GM12875 (cell line): ENCODE measurements around the gene XIRP1.

Experiments used
- H3K4me3 ChIP-seq: one replicate; pipeline ENCODE4 v1.5.1; 2011; ENCODE audit warnings: low read depth, low read length, control low read depth
- TF ChIP-seq, protein P1 (sequence below): IDR thresholded peaks from 2 replicates; pipeline ENCODE4 v1.5.1; 2011; ENCODE audit warnings: low read depth, mild to moderate bottlenecking, control low read depth, inconsistent platforms, low read length, moderate library complexity, borderline replicate concordance; ENCODE audit not compliant: insufficient read depth

Gene XIRP1

DNA sequence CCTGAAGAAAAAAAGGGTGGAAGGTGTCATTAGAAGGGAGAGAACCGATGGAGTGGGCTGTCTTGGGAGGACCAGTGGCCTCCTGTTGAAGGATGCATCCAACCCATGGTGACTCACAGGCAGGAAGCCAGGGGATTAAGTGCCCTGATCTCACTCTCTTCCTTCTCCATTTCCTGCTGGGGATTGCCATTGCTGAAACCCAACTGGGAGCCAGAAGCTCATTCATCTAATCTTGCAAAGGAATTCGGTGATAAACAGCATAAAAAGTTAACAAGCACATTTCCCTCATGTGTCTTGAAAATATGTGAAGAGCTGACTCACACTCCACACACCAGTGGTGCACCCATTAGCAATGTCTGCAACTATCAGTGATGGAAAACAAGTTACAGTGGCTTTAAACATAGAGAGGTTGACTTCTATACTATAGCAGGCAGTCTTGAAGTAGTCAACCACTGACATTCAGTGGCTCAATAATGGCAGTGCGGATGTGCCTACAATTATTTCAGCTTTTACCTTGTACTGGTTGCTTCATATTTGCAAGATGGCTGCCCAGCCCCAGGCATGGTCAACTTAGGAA, 26.2 kb downstream of the XIRP1 start:
- no peak overlapping the region for H3K4me3 ChIP-seq
- TF ChIP-seq, protein P1, sequence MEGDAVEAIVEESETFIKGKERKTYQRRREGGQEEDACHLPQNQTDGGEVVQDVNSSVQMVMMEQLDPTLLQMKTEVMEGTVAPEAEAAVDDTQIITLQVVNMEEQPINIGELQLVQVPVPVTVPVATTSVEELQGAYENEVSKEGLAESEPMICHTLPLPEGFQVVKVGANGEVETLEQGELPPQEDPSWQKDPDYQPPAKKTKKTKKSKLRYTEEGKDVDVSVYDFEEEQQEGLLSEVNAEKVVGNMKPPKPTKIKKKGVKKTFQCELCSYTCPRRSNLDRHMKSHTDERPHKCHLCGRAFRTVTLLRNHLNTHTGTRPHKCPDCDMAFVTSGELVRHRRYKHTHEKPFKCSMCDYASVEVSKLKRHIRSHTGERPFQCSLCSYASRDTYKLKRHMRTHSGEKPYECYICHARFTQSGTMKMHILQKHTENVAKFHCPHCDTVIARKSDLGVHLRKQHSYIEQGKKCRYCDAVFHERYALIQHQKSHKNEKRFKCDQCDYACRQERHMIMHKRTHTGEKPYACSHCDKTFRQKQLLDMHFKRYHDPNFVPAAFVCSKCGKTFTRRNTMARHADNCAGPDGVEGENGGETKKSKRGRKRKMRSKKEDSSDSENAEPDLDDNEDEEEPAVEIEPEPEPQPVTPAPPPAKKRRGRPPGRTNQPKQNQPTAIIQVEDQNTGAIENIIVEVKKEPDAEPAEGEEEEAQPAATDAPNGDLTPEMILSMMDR: no peak

DNA sequence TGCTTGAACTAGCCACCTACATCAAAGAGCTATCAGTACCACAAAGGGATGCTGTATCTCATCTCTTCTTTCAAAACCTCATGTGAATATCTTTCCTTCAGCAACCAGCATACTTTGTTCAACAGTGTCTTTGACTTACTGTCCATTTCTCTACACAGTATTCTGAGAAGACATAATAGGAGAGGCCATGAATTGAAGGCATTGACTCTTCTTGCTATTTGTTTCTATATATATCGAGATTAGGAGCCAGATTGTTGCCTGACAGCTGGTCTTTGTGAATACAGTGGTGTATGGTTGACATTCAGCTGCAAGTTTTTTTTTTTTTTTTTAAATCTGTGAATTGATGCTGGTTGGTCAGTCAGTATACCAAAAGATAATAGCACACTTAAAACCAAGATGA, 26.9 kb downstream of the XIRP1 start:
- TF ChIP-seq, protein P1: no peak

DNA sequence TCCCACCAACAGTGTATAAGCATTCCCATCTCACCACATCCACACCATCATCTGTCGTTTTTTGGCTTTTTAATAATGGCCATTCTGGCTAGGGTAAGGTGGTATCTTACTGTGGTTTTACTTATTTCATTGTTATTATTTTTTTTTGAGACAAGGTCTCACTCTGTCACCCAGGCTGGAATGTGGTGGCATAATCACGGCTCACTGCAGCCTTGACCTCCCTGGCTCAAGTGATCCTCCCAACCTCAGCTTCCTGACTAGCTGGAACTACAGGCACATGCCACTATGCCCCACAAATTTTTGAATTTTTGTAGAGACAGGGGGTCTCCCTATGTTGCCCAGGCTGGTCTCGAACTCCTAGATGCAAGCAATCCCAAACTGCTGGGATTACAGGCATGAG, 28.0 kb downstream of the XIRP1 start:
- no peak overlapping the region for H3K4me3 ChIP-seq
- TF ChIP-seq, protein P1: no peak

More for the DNA sequence above, 26.9 kb downstream of the XIRP1 start:
- H3K4me3 ChIP-seq: no peak overlapping the region

DNA sequence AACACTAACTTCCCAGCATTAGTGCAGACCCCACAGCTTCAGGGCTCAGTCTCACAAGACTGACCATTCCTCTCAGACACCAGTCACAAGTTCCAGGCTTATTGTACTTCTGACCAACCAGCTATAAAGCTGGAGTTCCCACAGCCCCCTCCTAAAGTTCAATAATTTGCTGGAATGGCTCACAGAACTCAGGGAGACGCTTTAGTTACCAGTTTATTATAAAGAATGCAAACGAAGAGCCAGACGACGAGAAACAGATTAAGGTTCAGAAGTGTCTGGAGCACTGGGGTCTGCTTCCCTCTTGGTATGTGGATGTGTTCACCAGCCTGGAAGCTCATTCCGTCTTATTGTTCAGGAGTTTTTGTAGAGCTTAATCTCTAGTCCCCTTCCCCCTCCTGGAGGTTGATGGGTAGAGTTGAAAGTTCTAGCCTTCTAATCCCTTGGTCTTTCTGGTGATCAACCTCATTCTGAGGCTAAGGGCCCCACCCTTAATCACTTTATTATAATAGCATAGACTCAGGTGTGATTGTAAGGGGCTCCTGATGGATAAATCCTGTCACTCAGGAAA, 34.2 kb downstream of the XIRP1 start:
- H3K4me3 ChIP-seq: no peak overlapping the region
- TF ChIP-seq, protein P1: no peak

DNA sequence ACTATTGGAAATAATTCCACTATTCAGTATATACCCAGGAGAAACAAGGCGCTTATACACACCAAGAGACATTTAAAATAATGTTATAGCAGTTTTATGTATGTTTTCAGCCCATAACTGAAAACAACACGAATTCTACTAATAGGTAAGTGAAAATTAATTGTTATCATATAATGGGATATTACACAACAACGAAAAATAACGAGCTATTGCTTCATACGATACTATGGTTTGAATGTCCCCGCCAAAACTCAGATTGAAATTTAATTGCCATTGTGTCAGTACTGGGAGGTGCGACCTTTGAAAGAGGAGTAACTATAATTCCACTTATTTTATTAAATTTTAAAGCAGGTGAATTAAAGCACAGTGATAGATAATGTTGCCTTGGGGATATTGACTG, 35.0 kb downstream of the XIRP1 start:
- TF ChIP-seq, protein P1: no peak
- no peak overlapping the region for H3K4me3 ChIP-seq

DNA sequence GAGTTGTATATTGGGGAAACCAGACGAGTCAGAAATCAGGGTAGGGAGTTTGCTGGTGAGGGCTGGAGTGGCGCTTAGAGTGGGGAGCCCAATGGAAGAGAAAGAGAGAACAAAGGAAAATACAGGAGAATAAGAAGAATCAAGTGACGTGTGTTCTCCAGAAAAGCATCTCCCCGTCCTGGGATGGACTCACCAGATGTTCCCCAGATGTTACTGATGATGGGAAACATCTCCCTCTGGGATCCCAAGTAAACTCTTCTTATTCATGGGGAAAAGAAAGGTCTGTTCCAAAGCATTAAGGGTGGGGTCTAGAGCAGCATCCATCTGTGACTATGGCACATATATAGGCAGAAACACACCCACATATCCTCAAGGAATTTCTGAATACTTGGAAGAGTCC, 36.0 kb downstream of the XIRP1 start:
- no peak overlapping the region for H3K4me3 ChIP-seq
- TF ChIP-seq, protein P1: no peak

DNA sequence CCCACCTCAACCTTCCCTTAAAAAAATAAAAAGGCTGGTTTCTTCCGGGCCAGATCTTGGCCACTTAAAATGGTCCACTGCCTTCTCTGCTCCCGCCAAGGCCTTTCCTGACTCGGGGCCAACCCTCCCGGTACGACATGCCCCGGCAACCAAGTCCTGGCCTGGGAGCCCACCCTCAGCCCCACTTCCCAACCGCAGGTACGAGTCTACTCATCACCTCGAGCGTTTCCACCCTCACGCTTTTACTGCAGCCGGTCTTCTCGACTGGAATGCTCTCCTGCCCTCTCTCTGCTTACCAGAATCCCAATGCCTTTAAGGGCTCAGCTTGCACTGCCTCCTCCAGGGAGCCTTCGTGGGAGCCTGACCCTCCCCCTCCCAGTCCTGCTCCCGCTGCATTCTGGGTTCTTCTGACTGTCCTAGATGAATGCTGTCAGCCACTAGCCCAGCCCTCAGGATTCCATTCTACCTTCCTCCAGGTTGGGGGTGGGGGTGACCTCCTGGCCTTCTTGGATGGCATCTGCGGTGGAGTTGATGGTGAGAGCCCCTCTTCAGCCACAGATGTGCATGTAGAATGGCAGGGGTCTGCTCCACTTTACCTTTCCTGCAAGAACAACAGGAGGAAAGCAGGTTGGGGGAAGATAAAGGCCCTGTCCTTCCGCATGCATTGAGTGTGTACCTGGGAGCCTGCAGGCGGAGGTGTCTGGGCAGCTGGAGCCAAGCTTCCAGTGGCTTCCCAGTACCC, 37.9 kb downstream of the XIRP1 start:
- H3K4me3 ChIP-seq: no peak overlapping the region
- TF ChIP-seq, protein P1: no peak
